ENCODE measurements around the gene ARMC7.
"Not testable (repeated sequence)": the region's sequence is repeated elsewhere in the genome, so short reads cannot be mapped to it uniquely, and the experiment has no call there.

ARMC7 gene

DNA sequence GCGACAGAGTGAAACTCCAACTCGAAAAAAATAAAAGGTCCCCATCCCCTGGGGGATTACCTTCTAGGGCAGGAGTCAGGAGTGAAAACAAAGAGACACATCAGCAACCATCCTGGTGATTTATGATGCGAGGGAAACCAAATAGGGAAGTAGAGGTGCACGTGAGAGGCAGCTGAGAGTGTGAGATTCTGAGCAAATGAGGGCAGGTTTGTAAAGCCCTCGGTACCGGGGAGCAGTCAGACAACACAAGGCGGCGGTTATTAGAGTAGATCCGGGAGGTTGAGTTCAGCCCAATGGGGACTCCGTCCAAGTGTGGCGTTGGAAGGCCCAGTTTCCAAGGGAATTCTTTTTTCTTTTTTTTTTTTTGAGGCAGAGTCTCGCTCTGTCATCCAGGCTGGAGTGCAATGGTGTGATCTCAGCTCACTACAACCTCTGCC is 7.4 kb upstream of the ARMC7 start:
- DNase-seq: no peak

DNA sequence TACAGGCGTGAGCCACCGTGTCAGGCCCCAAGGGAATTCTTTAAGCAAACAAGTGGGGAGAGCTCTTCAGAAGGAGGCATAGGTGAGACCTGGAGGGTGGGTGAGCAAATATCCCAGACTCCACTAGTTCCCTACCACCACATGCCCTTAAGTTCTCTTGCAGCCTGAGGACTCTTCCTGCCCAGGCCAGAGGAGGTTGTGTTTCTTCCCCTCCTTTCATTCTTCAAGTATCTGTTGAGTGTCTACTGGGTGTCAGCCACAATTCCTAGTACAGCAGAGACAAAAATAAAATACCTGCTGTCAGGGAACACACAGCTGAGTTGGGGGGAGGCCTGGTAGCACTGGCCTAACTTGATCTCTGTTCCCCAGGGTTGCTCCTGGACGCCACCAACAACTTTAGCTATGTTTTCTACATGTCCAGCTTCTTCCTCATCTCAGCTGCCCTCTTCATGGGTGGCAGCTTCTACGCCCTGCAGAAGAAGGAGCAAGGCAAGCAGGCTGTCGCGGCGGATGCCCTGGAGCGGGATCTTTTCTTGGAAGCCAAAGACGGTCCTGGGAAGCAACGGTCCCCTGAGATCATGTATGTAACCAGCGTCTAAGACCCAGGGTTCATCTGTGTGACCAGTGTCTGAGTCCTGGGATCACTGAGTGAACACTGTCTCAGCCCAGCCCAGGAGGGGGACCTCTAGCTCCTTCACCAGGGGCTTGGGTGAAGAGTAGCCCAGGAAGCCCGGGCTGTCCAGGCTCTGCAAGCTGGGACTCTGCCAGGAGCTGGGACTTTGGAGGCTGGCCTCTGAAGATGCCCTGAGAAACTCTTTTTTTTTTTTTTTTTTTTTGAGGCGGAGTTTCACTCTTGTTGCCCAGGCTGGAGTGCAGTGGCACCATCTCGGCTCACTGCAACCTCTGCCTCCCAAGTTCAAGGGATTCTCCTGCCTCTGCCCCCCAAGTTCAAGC is 5.9 kb upstream of the ARMC7 start:
- no peak for DNase-seq

DNA sequence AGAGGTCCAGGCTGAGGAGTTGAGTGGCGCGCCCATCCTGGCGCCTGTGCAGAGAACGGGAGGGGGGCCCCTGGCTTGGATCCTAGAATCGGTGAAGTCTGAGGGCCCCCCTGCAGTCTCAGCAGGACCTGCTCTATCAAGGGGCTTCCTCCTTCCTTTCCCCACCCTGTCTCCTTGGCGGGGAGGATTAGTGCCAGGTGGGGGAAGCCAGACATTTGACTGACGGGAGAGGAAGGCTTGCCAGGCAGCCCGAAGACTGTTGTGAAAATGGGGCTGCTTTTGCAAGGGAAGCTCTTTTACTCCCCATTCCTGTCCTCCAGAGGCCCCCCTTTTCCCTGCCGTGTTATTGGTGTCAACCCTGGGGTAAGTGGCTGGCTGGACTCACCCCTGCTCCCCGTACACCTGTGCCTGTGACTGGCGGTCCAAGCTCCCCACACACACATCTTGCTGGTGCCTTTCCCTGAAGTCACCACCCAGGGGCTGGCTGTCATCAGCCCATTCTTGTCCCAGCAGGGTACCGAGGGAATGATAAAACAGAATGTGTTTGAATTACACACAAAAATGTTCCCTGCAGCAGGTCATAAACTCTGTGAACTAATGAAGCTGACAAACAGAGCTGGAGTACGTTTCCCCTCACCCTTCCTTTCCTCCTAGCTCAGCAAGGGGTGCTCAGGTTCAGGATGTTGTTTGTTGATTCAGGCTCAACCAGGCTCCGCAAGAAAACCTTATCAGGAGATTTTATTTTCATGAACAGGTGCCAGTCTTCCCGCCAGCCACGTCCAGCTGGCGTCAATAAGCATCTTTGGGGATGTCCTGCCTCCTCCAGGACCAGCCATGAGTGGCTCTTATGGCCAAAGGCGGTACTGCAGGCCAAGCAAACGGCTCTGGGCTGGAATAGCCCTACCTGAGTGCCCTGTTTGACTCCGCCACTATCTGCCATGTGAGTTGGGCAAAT is 4.4 kb upstream of the ARMC7 start:
- peak; percentile 65 for DNase-seq

GRCh38 chr17:75108193-75108592 is 1.6 kb upstream of the ARMC7 start:
- no peak for DNase-seq

DNA sequence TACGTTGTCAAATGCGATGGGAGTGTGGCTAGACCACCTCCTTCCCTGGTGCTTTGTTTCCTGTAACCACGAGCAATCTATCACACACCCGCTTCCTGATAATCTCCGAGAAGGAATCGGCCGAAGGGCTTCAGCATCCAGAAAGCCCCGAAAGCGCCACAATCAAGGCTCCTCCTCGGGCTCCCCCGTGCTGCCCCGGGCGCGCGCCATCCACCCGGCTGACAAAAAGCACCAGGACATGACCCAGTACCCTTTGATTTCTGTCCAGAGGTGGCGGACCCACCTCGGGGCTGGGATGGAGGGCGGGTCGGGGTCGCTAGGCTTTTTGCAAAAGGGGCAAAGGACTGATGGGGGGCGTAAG is 743 bp upstream of the ARMC7 start:
- no peak for DNase-seq

DNA sequence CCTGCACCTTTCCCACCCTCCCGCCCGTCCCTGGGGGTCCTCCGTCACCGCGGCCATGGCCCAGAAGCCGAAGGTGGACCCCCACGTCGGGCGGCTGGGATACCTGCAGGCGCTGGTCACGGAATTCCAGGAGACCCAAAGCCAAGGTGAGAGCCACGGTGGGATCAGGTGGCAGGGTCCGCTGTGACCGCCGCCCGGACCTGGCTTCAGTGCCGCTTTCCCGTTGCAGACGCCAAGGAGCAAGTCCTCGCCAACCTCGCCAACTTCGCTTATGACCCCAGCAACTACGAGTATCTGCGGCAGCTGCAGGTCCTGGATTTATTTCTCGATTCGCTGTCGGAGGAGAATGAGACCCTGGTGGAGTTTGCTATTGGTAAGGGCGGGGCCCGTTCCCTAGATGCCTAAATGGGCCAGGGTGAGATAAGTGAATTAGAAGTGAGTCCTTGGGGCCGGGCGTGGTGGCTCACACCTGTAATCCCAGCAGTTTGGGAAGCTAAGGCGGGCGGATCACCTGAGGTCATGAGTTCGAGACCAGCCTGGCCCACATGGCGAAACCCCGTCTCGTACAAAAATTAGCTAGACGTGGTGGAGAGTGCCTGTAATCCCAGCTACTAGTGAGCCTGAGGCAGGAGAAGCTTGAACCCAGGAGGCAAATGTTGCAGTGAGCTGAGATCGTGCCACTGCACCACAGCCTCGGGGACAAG is 617 bp downstream of the ARMC7 start:
- DNase-seq: no peak

DNA sequence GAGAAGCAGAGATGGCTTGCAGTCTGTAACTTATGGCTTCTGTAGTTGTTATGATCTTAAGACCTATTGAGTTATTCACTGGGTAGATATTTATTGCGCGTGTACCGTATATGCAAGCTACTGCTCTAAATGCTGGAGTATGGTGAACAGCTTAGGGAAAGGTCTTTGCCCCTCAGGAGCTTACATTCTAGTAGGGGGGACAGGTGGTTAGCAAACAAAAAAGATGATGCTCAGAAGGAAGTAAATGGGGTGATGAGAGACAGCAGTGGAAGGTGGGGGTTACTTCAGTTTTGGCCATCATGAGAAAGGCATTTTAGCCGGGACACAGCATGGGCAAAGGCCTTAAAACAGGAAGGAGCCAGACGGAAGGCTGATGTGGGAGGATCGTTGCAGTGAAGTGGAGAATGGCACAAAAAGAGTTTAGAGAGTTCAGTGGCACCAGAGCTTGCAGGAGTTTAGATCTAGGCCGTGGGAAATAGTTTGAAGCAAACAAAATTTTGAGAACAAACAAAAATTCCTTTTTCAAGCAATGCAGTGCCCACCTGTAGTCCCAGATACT is 2.1 kb downstream of the ARMC7 start:
- DNase-seq: no peak

GRCh38 chr17:75113798-75114551 is 4.2 kb downstream of the ARMC7 start:
- peak; percentile 56 for DNase-seq

DNA sequence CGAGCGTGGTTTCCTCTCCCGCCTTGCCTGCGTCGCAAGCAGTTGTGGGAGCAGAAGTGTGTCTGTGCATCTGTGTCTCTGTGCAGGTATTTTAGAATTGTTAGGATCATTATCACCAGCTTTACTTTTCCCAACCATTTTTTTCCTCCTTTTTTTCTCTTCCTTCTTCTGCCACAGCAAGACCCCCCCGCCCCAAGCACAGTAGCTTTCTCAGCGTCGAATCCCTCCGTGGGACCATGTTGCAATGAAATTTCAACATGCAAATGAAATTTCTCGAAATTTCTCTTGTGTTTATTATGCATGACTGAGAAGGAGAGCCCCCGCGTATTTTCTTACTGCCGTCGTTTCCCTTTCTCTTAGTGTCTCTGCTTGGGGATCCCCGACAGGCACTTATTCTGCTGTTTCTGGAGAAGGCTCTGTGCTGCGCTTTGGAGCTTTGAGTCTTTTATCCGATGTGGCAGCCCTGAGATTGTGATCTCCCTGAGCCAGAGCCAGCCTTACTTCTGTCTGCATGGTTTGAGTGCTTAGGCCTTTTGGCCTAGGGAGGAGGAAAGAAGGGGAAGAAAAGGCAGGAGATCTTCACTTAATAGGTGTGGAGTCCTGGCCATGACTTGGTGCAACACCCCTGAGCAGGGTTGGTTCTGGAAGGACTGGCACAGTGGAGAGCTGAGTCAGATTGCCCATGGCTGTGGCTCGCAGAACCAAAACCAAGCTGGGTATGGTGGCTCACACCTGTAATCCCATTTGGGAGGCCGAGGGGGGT is 5.0 kb downstream of the ARMC7 start:
- no peak for DNase-seq

DNA sequence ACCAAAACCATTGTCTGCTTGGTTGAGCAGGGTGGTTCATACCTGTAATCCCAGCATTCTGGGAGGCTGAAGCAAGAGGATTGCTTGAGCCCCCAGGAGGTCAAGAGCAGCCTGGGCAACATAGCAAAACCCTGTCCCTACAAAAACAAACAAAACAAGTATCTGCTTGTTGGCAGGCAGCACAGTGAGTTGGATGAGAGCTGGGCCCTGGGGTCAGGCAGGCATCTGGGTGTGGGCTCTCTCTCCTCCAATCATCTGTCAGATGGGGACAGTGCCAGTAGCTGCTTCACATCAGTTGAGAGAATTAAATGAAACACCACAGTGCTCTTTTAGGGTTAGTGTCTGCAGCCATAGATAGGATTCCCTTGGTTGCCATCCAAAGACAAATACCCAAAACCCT is 5.8 kb downstream of the ARMC7 start:
- DNase-seq: no peak

- no peak for DNase-seq
These were observed 7.0 kb downstream of the ARMC7 start for GRCh38 chr17:75116737-75117136.

GRCh38 chr17:75118307-75118706 is 8.5 kb downstream of the ARMC7 start:
- DNase-seq: no peak

GRCh38 chr17:75124041-75124818 is 14.5 kb downstream of the ARMC7 start:
- peak; percentile 27 for DNase-seq

DNA sequence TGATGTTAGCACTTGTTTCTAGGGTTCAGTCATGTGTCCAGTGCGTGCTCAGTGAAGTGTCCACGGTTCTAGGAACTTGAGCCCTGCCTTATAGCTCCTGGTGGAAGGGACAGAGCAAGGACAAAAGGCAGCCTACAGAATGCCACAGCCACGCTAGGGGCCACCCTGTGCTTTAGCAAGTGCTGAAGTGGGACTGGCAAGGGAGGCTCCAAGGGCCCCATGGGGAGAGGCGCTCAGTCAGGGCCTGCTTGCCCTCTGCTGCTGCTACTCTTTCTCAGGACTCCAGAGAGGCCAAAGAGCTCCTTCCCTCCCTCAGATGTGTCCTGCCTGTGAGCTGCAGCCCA is 15.0 kb downstream of the ARMC7 start:
- no peak for DNase-seq

DNA sequence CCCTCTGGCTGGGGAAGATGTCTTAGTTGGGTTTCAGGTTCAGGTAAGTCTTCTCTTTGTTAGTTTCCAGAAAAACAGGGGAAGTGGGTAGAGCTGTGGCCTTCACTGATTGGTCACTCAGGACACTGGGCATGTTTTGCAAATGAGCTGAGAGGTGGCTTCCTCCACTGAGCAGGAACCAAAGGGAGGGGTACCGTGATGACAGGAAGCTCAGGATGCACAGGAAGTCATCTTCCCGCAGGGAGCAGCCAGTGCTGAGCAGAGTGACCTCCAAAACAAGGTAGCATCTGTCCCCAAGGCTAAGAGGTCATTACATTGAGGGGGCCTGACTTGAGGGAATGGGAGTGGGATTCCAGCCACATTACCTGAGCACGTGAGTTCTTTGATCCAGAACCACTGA is 16.2 kb downstream of the ARMC7 start:
- no peak for DNase-seq

DNA sequence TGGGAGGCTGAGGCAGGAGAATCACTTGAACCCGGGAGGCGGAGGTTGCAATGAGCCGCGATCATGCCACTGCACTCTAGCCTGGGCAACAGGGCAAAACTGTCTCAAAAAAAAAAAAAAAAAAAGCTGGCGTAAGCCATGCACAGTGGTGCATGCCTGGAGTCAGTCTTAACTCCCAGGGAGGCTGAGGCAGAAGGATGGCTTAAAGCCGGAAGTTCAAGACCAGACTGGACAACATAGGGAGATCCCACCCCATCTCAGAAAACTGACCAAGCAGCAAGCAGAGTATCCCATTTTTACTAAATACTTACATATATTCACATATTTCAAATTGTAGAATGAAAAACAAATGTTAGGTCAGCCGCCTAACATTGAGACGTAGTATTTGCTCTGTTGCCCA is 17.2 kb downstream of the ARMC7 start:
- no peak for DNase-seq

GRCh38 chr17:75127936-75128335 is 18.2 kb downstream of the ARMC7 start:
- DNase-seq: not testable (repeated sequence)

- DNase-seq: no peak
These were observed 19.1 kb downstream of the ARMC7 start for GRCh38 chr17:75128694-75129505.

DNA sequence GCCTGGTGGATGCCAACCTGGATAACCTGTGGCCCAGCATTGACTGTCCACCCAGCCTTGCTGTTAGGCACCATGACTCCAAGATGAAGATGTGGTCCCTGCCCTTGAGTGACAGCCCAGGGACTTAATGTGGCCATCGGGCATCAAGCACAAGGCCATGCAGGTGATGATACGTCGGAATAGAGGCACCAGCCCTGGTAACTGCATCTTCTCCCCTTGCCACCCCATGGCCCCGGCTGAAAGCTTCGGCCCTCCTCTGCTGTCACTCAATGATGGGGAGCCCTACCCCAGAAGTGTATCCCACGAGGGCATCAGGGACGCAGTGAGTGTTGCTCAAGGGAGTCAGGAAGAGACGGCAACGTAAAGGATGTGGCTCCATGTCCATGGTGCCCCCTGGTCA is 19.8 kb downstream of the ARMC7 start:
- DNase-seq: no peak
